ENCODE data around the gene GRIN2C. TPM values are rescaled to one million over a fixed set of nuclear protein-coding genes. Genes with fewer than 3 reads are reported as not detected.

The GRIN2C gene
- total RNA-seq, 6 donors from 2014 or later = 0.17 TPM; not detected in 5

- DNase-seq (peak in 1 of 2 donors; percentile 55), ATAC-seq (ENCODE audit: low FRiP score in 2 of 2) (no peak)
- Histone ChIP-seq H3K27me3 (no peaks in the 10 kb centered on the region), H3K4me3 (no peak overlapping the region), H3K9me3 (no peaks in the 10 kb centered on the region), H3K36me3 (peaks cover 0 to 29% (median 8%) of the 10 kb centered on the region in 4 donors), H3K4me1 (peaks cover 11 to 16% (median 15%) of the 10 kb centered on the region in 4 donors), H3K27ac (no peak overlapping the region)
- 95 to 96% methylated on average over 11 to 17 of the region's 19 CpGs for WGBS, 2 donors
- TF ChIP-seq POLR2A (IDR thresholded peaks at IDR 0.05) = no peak
- TF ChIP-seq POLR2AphosphoS5 (IDR thresholded peaks at IDR 0.05) = no peak
- TF ChIP-seq CTCF (IDR thresholded peaks at IDR 0.05) = no peak
- no peak for TF ChIP-seq EP300 (IDR thresholded peaks at IDR 0.05)
Observed at GRCh38 chr17:74836691-74837467, 22.8 kb downstream of the GRIN2C start.

- Histone ChIP-seq H3K36me3 (peaks cover 0 to 29% (median 8%) of the 10 kb centered on the region in 4 donors), H3K27me3 (no peaks in the 10 kb centered on the region), H3K27ac (no peak overlapping the region), H3K4me3 (no peak overlapping the region), H3K9me3 (no peaks in the 10 kb centered on the region), H3K4me1 (peaks cover 8 to 9% (median 8%) of the 10 kb centered on the region in 4 donors)
- 91 to 95% methylated on average over 26 of the region's 26 CpGs for WGBS, 2 donors
- no peak for TF ChIP-seq POLR2AphosphoS5 (IDR thresholded peaks at IDR 0.05)
- no peak for TF ChIP-seq CTCF (IDR thresholded peaks at IDR 0.05)
- TF ChIP-seq EP300 (IDR thresholded peaks at IDR 0.05) = no peak
- no peak for TF ChIP-seq POLR2A (IDR thresholded peaks at IDR 0.05)
- DNase-seq (peak in 1 of 2 donors; percentile 76), ATAC-seq (ENCODE audit: low FRiP score in 2 of 2) (no peak)
Observed at GRCh38 chr17:74836191-74836590, 23.5 kb downstream of the GRIN2C start.

GRCh38 chr17:74833501-74834377 is 25.9 kb downstream of the GRIN2C start:
- no peaks in the 10 kb centered on the region for H3K27me3 ChIP-seq
- no peaks in the 10 kb centered on the region for H3K4me1 ChIP-seq
- H3K27ac ChIP-seq = no peak overlapping the region
- no peak for TF ChIP-seq EP300 (IDR thresholded peaks at IDR 0.05)
- TF ChIP-seq POLR2A (IDR thresholded peaks at IDR 0.05) = no peak
- no peak for TF ChIP-seq POLR2AphosphoS5 (IDR thresholded peaks at IDR 0.05)
- no peak for TF ChIP-seq CTCF (IDR thresholded peaks at IDR 0.05)
- no peaks in the 10 kb centered on the region for H3K9me3 ChIP-seq
- no peak overlapping the region for H3K4me3 ChIP-seq
- DNase-seq (no peak), ATAC-seq (ENCODE audit: low FRiP score in 2 of 2) (peak in 1 of 2 donors; percentile 58)
- H3K36me3 ChIP-seq = peaks cover 0 to 34% (median 15%) of the 10 kb centered on the region in 4 donors
- 75 to 81% methylated on average over 9 to 16 of the region's 16 CpGs for WGBS, 2 donors

- ATAC-seq (ENCODE audit: low FRiP score in 2 of 2) (no peak), DNase-seq (no peak)
- 86 to 92% methylated on average over 5 to 9 of the region's 9 CpGs for WGBS, 2 donors
- TF ChIP-seq POLR2AphosphoS5 (IDR thresholded peaks at IDR 0.05) (no peak), POLR2A (IDR thresholded peaks at IDR 0.05) (no peak), CTCF (IDR thresholded peaks at IDR 0.05) (no peak), EP300 (IDR thresholded peaks at IDR 0.05) (no peak)
- Histone ChIP-seq H3K4me3 (no peak overlapping the region), H3K36me3 (peaks cover 0 to 41% (median 12%) of the 10 kb centered on the region in 4 donors), H3K27me3 (no peaks in the 10 kb centered on the region), H3K27ac (no peak overlapping the region), H3K9me3 (no peaks in the 10 kb centered on the region), H3K4me1 (peaks cover 0 to 7% (median under 1%) of the 10 kb centered on the region in 4 donors)
Observed at GRCh38 chr17:74832421-74832820, 27.3 kb downstream of the GRIN2C start.

Data from upper lobe of left lung (tissue), 6 donors.